HCT116 (cell line): Measurements from ENCODE around the gene PAM16. TPM values are rescaled to one million over a fixed set of nuclear protein-coding genes. Genes with fewer than 3 reads are reported as not detected.

Experiments
- ATAC-seq: fragments of 200-7000 bp; cut with Tn5 transposase; 2 replicates; pipeline ENCODE4 v1.9.1; 2020; ENCODE audit warnings: mild to moderate bottlenecking, moderate library complexity
- BruUV-seq: library from RNA; stranded (reverse); fragments of 400-500 nt; replicated peaks from 2 replicates; lab custom pipeline; 2021; lab: Mats Ljungman, UMichigan
- CTCF ChIA-PET: fragments of 300-600 bp; sonication (Branson Sonifier 250); formaldehyde crosslinking; loops from one replicate; lab custom pipeline; 2021; ENCODE audit warnings: antibody characterized with exemption; lab: Charles Lee
- POLR2A ChIA-PET: fragments of 300-600, 350-600 bp; sonication (Branson Sonifier 250); formaldehyde crosslinking; loops from one replicate; lab custom pipeline; 2021; ENCODE audit warnings: antibody characterized with exemption; lab: Charles Lee
- RAD21 ChIA-PET, 2 experiments: fragments of 300-600 bp; sonication (Branson Sonifier 250); formaldehyde crosslinking; loops; one replicate each; lab custom pipeline; 2023; ENCODE audit warnings: low total read pairs in 2 of 2; ENCODE audit not compliant: uncharacterized antibody in 2 of 2, unreplicated experiment in 2 of 2, low non-redundant PET in 1 of 2; lab: Charles Lee
- DNase-seq: peaks from one replicate; pipeline ENCODE4 v3.0.0-alpha.2; 2010; ENCODE audit warnings: low read depth, low spot score
- H2AFZ ChIP-seq: fragments of 200-600 bp; shearing (Covaris generic), sonication (generic); 2 replicates; pipeline ENCODE4 v1.6.1; 2017; ENCODE audit warnings: low read depth, mixed run types, mixed read lengths, antibody characterized with exemption, low read length; ENCODE audit not compliant: poor library complexity, severe bottlenecking
- H3K27ac ChIP-seq: 2 replicates; pipeline ENCODE4 v1.5.1; 2012; ENCODE audit warnings: low read depth, low read length
- H3K27me3 ChIP-seq: fragments of 200-600 bp; sonication (generic); 2 replicates; pipeline ENCODE4 v1.6.1; 2016; ENCODE audit warnings: mixed run types, low read length, mixed read lengths; ENCODE audit not compliant: insufficient read depth
- H3K36me3 ChIP-seq, 2 experiments: fragments of 200-500 bp in 1 of 2; fragments of 200-600 bp in 1 of 2; sonication (Bioruptor generic) in 1 of 2; sonication (generic) in 1 of 2; 2 replicates each; pipeline versions ENCODE4 v1.5.1 to v1.6.1; 2014 to 2016; ENCODE audit warnings: low read length in 2 of 2, inconsistent platforms in 1 of 2, mixed read lengths in 1 of 2, mixed run types in 1 of 2; ENCODE audit not compliant: insufficient read depth in 2 of 2, control insufficient read depth in 1 of 2
- H3K4me1 ChIP-seq, 2 experiments: fragments of 200-600 bp in 1 of 2; sonication (generic) in 1 of 2; 2 replicates each; pipeline versions ENCODE4 v1.5.1 to v1.6.1; 2012 to 2017; ENCODE audit warnings: low read length in 2 of 2, inconsistent platforms in 1 of 2, mild to moderate bottlenecking in 1 of 2, mixed read lengths in 1 of 2, mixed run types in 1 of 2, moderate library complexity in 1 of 2; ENCODE audit not compliant: insufficient read depth in 2 of 2, control insufficient read depth in 1 of 2
- H3K4me2 ChIP-seq: fragments of 200-600 bp; sonication (generic); 2 replicates; pipeline ENCODE4 v1.6.1; 2017; ENCODE audit warnings: mixed run types, low read length, mixed read lengths
- H3K4me3 ChIP-seq, 2 experiments: fragments of 200-600 bp in 1 of 2; sonication (generic) in 1 of 2; replicated peaks in 1 of 2; 2 replicates each; pipeline ENCODE4 v1.5.1; 2011 to 2016; ENCODE audit warnings: low read length in 2 of 2, control low read depth in 1 of 2, low read depth in 1 of 2, mild to moderate bottlenecking in 1 of 2, mixed read lengths in 1 of 2, mixed run types in 1 of 2
- H3K79me2 ChIP-seq: fragments of 200-600 bp; sonication (generic); 2 replicates; pipeline ENCODE4 v1.6.1; 2017; ENCODE audit warnings: mild to moderate bottlenecking, mixed run types, low read length, moderate library complexity, mixed read lengths; ENCODE audit not compliant: insufficient read depth
- H3K9ac ChIP-seq: fragments of 200-600 bp; sonication (generic); 2 replicates; pipeline ENCODE4 v1.6.1; 2016; ENCODE audit warnings: low read length, mixed read lengths
- H3K9me2 ChIP-seq: fragments of 200-600 bp; sonication (generic), shearing (Covaris generic); 2 replicates; pipeline ENCODE4 v1.6.1; 2017; ENCODE audit warnings: mixed run types, mild to moderate bottlenecking, moderate library complexity; ENCODE audit not compliant: insufficient read depth
- H3K9me3 ChIP-seq, 2 experiments: fragments of 200-500 bp in 1 of 2; fragments of 200-600 bp in 1 of 2; sonication (Bioruptor generic) in 1 of 2; sonication (generic) in 1 of 2; 2 replicates each; pipeline ENCODE4 v1.6.1; 2014 to 2017; ENCODE audit warnings: low read length in 2 of 2, mixed read lengths in 2 of 2, inconsistent platforms in 1 of 2, low read depth in 1 of 2, mild to moderate bottlenecking in 1 of 2, mixed run types in 1 of 2, moderate library complexity in 1 of 2; ENCODE audit not compliant: control insufficient read depth in 1 of 2, insufficient read depth in 1 of 2
- H4K20me1 ChIP-seq: fragments of 200-600 bp; sonication (generic), shearing (Covaris generic); 2 replicates; pipeline ENCODE4 v1.6.1; 2017; ENCODE audit warnings: mixed run types, mild to moderate bottlenecking, moderate library complexity; ENCODE audit not compliant: insufficient read depth
- EGR1 ChIP-seq: IDR thresholded peaks from 2 replicates; pipeline ENCODE4 v1.6.1; 2012; ENCODE audit warnings: low read depth
- ELF1 ChIP-seq: IDR thresholded peaks from 2 replicates; pipeline ENCODE4 v1.6.1; 2012; ENCODE audit warnings: low read depth, borderline replicate concordance
- FOSL1 ChIP-seq: IDR thresholded peaks from 2 replicates; pipeline ENCODE4 v1.6.1; 2012; ENCODE audit warnings: low read depth
- MAX ChIP-seq: IDR thresholded peaks from 2 replicates; pipeline ENCODE4 v1.6.1; 2012
- POLR2AphosphoS5 ChIP-seq: IDR thresholded peaks from 2 replicates; pipeline ENCODE4 v1.6.1; 2011; ENCODE audit warnings: mild to moderate bottlenecking, low read depth, low read length, moderate library complexity
- SIN3A ChIP-seq: IDR thresholded peaks from 2 replicates; pipeline ENCODE4 v1.6.1; 2012; ENCODE audit warnings: low read depth
- SP1 ChIP-seq: IDR thresholded peaks from 2 replicates; pipeline ENCODE4 v1.6.1; 2012; ENCODE audit warnings: low read depth
- SRF ChIP-seq: IDR thresholded peaks from 2 replicates; pipeline ENCODE4 v1.6.1; 2012; ENCODE audit warnings: low read depth
- TCF7L2 ChIP-seq: IDR thresholded peaks from 2 replicates; pipeline ENCODE4 v1.7.0; 2011; ENCODE audit warnings: borderline replicate concordance, inconsistent platforms; ENCODE audit not compliant: insufficient read depth, insufficient read length; ENCODE audit errors: extremely low read depth
- YY1 ChIP-seq: IDR thresholded peaks from 2 replicates; pipeline ENCODE4 v1.6.1; 2011; ENCODE audit warnings: low read length, low read depth, moderate library complexity, mild to moderate bottlenecking; ENCODE audit not compliant: insufficient replicate concordance; ENCODE audit errors: extremely low read depth
- ZBTB33 ChIP-seq: IDR thresholded peaks from 2 replicates; pipeline ENCODE4 v1.6.1; 2011; ENCODE audit warnings: mild to moderate bottlenecking, low read length, moderate library complexity; ENCODE audit not compliant: insufficient replicate concordance; ENCODE audit errors: extremely low read depth
- intact Hi-C: fragments of 100-400 bp; cut with micrococcal nuclease; formaldehyde crosslinking; loops from 2 replicates; pipeline ENCODE4 v1.10.0; 2022
- total RNA-seq: library from RNA; stranded (reverse); gene quantifications from one replicate; pipeline ENCODE4 v1.2.1, GENCODE V29; 2021; ENCODE audit not compliant: unreplicated experiment

PAM16 gene
- total RNA-seq, 1 experiment from 2014 or later, result 102 TPM

GRCh38 chr16:4390266-4391260 is 39.4 kb upstream of the PAM16 start:
- intact Hi-C loops, result no loop called here
- Histone ChIP-seq H3K27ac (no peak overlapping the region), H2AFZ (no peak overlapping the region), H3K4me2 (no peak overlapping the region), H3K79me2 (no peaks in the 10 kb centered on the region), H3K36me3 (no peaks in the 10 kb centered on the region), H3K9ac (no peak overlapping the region), H3K4me1 (peaks cover 7 to 13% of the 10 kb centered on the region in 2 experiments; a peak in 3 of 4 replicates), H3K27me3 (no peaks in the 10 kb centered on the region), H3K9me3 (no peaks in the 10 kb centered on the region), H4K20me1 (no peaks in the 10 kb centered on the region), H3K9me2 (no peaks in the 10 kb centered on the region), H3K4me3 (no peak overlapping the region)
- ChIA-PET CTCF (no interaction called here), RAD21 (no interaction called here), POLR2A (interaction anchor here (0.7 kb wide), 1 partner anchor 17 kb away, joined by 6 read pairs; no protein-coding TSS in a partner anchor)
- ATAC-seq (no peak), DNase-seq (no peak)
- BruUV-seq, result no TSS peak
- TF ChIP-seq SIN3A (no peak), SRF (no peak), MAX (no peak), TCF7L2 (no peak), FOSL1 (no peak), SP1 (no peak), EGR1 (no peak), YY1 (no peak), ELF1 (no peak), POLR2AphosphoS5 (no peak), ZBTB33 (no peak)
